NCI-H2107 treated with DMSO at 0.1 percent for 48 hours (cell line): ENCODE measurements around the gene GNAI3.
A peak's percentile ranks its signal among the peaks of the same experiment; 100 is the strongest.

Experiments
- DNase-seq: peaks from one replicate; lab custom pipeline; 2025; ENCODE audit not compliant: unreplicated experiment; lab: John Stamatoyannopoulos, UW

GNAI3 gene

DNA sequence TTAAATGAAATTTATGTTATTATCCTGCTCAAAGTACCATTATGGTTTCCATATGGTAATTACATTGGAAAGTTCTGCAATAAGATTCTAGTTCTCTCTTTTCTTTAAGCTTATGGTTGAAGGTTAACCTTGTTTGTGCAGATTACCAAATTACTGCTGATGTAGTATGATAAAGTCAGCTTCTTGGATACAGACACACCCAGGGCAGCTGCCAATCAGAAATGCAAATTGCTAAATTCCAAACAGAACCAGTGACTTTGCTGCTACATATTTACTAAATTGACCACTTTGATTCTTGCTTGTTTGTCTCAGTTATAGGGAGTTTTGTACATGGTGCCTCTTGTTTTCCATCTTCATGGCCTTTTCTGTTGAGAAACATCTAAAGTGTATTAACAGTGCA, 44.5 kb downstream of the GNAI3 start:
- DNase-seq = no peak

DNA sequence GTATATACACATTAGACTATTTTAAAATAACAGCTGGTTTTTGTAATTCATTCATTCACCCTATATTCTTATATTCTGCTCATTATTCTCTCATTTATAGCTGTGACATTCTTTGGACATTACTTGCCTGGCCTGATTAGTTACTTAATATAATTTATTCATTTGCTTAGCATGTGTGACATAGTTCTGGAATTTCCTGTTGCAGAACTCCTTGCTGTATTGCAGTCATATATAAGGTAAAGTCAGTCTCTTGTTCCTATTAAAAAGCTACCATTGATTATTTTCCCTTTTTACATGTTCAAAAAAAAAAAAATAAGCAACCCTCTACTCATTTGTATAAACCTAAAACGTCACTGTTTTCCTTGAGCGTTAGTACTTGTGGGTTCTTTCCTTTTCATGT, 47.1 kb downstream of the GNAI3 start:
- DNase-seq = no peak

DNA sequence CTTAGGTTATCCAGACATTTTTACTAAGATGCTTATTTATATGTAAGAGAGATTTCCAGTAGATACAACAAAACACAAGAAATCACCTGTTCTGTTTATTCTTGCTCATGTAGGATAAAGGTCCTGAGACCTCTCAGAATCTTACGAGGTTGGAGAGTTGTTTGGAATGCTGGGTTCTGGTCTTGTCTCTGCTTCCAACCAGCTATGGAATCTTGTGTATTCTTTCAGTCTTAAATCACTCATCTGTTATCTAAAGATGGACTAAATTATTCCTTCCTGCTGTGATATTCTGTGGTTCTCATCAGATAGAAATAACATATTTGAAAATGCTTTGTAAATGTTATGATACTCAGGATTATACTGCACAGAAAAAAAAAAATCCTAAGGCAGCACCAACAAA, 49.7 kb downstream of the GNAI3 start:
- DNase-seq = no peak

GRCh38 chr1:109598655-109599054, 50.2 kb downstream of the GNAI3 start:
- DNase-seq = no peak

DNA sequence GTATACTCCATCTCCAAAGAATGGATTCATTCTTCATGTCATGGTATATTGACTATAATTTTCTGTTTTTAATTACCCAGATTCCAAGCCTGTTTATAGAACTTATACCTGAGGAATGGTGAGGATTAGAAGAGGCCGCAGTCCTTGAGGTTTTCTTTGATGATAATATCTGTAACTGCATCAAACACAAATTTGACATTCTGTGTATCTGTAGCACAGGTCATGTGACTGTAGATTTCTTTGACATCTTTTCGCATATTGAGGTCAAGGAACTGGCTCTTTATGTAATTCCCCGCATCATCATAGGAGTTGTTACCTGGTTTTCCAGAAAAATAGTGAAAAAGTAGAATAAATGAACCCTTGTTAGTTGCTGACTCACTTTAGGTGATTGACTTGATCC, 54.8 kb downstream of the GNAI3 start:
- DNase-seq = no peak

GRCh38 chr1:109605381-109605780, 57.0 kb downstream of the GNAI3 start:
- no peak for DNase-seq

DNA sequence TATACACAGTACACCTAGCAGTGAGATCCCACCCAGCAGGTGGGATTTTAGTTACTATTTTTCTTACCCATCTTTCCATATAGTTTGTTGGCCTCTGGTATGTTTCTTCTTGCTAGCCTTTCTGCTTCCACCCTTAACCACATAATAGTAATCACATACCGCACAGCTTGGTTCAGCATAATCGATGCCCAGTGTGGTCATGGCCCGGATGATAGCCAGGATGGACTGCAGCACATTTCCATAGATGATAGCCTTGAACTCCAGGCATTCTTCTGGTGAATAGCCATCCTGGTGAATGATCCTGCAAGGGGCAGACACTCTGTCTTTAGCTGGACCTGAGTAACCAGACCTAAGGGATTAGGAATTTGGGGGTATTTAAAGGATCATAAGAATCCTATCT, 61.5 kb downstream of the GNAI3 start:
- no peak for DNase-seq

DNA sequence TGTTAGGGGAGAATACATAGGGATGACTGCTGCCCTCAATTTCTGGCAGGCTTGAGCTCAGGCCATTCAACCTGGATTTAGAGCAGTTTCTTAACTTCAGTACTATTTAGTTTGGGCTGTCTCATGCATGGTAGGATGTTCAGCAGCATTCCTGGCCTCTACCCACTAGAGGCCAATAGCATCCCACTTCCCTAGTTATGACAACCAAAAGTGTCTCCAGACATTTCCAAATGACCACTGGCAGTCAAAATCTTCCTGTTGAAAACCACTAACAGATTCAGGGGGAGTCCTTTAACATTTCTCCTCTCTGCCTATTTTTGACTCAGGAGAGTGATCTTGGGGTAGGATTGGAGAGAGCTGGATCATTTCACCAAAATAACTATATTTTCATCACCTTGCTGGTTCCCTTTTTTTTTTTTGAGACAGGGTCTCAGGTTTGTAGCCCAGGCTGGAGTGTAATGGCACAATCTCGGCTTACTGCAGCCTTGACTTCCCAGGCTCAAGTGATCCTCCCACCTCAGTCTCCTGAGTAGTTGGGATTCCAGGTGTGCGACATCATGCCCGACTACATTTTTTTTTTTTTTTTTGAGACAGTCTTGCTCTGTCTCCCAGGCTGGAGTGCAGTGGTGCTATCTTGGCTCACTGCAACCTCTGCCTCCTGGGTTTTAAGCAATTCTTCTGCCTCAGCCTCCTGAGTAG, 62.3 kb downstream of the GNAI3 start:
- DNase-seq = no peak

- DNase-seq = no peak
These were observed 63.0 kb downstream of the GNAI3 start for GRCh38 chr1:109611308-109611990.

DNA sequence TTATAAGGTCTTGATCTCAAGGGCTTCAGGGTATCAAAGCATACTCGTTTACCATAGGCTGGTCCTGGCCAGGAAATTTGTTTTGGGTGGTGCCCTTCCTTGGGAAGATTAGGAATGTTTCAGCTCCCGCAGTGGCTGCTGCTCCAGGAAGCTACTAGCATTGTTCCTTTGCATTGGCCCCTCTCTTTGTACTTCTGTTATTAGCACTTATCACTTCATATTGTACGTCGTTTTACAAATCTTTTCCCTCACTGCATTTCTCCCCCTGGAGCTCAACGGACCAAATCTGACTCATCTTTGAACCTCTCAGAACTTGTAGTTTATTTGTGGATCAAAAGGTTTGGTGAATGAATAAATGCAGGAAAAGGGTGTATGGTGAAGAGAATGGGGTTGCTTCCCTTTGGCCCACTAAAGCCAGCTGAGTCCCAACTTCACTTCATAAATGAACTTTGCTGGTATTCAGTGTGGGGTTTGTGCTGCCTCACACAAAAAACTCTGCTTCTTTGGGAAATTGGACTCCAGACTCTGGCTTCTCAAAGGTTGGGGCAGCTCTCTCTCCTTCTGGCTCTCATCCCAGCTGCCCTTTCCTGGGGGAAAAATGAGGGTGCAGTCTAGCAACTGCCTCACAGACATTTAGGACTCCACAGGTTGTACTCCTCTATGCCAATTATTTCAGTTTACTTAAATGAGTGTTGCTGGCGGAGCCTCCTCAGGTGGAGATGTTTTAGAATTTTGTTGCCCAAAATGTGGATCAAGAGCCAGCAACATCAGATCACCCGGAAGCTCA, 65.1 kb downstream of the GNAI3 start:
- no peak for DNase-seq

DNA sequence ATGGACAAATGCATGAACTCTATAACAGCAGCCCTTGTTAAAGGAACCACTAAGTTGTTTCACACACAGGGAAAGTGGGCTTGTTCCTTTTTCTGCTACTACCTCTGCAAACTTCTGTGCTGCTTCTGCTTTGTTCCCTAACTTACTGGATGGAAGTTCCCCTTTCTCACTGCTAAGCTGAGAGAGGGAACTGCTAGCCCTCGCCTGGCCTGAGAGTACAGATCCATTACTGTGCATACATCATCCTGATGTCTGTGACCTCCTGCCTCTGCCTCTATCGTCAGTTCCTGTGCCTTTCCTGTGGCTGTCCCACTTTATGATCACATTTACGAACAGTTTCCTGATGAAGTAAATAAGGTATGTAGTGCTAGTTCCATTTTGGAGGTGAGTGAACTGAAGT, 67.5 kb downstream of the GNAI3 start:
- DNase-seq = no peak

- DNase-seq = no peak
These were observed 68.0 kb downstream of the GNAI3 start for GRCh38 chr1:109616391-109616790.

DNA sequence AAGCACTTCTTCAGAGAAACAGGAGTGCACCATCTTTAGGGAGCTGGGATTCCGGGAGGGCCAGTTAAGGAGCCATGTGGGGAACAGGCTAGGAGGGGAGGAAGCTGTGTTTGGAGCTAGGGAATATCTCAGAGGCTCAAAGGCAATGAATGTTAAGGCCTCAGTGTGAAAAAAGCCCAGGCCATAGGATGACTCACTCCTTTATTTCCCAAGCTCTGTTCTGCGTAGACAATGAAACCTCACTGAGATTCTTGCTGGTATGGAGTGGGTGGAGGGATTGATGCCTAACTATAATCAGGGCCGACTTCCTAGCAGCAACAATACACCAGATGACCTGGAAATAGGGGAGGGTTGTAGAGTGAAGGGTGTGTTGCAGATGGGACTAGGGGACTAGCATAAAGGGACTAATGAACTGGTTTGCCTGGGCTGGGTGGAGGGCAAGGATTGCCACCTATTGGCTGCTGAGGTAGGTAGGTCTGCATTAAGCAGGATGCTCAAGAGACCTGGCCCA, 68.9 kb downstream of the GNAI3 start:
- DNase-seq = no peak

GRCh38 chr1:109618661-109619575, 70.5 kb downstream of the GNAI3 start:
- DNase-seq = no peak

- no peak for DNase-seq
These were observed 71.4 kb downstream of the GNAI3 start, which contains the start of the genes AMPD2 and GNAT2 for GRCh38 chr1:109619576-109620400. Gene AMPD2, plus strand, starts transcription at chr1:109619837. Its CDS starts 1,339 bp downstream, at chr1:109621176. Gene GNAT2, minus strand, starts transcription at chr1:109619616. Its CDS starts 6,746 bp downstream, at chr1:109612870.

GRCh38 chr1:109620401-109620791, 72.0 kb downstream of the GNAI3 start:
- DNase-seq = no peak

GRCh38 chr1:109620841-109621286, 72.4 kb downstream of the GNAI3 start:
- DNase-seq = peak; percentile 87

DNA sequence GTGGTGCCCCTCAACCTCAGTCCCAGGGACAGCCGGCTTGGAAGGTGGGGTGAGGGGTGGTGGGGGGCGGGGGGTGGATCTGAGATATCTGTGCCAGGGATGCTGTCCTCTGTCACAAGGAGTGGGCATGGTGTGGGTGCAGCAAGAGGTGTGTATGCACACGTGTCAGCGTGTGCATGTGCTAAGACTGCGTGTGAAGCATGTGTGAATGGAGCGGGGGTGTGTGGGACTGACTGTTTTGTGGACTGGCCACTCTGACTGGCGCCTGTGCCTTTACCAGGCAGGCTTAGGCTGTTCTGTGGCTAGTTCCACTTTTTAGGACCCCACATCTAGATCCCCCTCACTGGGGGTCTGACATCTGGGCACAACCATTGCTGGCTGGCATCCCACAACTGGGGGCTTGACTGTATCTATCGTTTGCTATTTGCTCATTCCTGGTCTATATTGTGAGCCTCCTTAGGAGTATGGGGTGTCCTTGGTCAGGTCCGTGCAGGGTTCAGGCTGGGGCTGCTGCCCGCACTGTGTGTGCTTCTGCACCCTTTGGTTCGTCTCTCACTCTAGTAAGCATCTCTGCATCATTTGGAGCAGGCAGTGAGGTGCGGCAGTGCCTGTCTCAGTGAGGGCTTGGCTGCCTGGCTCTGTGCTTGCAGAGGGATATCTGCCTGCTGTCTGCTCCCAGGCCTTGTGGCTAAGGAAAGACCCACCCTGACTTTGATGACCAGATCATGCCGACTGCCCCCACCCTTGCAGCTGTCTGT, 73.1 kb downstream of the GNAI3 start:
- no peak for DNase-seq
